IMR-90 (cell line): ENCODE results near the gene KAT6B.

Experiments used
- BHLHE40 ChIP-seq: fragments of 150-350 bp; IDR thresholded peaks from 2 replicates; pipeline ENCODE4 v1.6.1; 2016; ENCODE audit warnings: mild to moderate bottlenecking, low read depth, low read length
- CEBPB ChIP-seq: IDR thresholded peaks from 2 replicates; pipeline ENCODE4 v1.6.1; 2012; ENCODE audit warnings: low read depth, low read length, improper control_type of control experiment
- CTCF ChIP-seq: conservative IDR thresholded peaks from 2 replicates; pipeline ENCODE4 v1.5.1; 2012; ENCODE audit warnings: mild to moderate bottlenecking, low read depth, low read length, improper control_type of control experiment
- POLR2A ChIP-seq: IDR thresholded peaks from 2 replicates; pipeline ENCODE4 v1.6.1; 2012; ENCODE audit warnings: mild to moderate bottlenecking, low read depth, low read length
- SMC3 ChIP-seq: fragments of 150-350 bp; IDR thresholded peaks from 2 replicates; pipeline ENCODE4 v1.6.1; 2016; ENCODE audit warnings: low read depth, mild to moderate bottlenecking, antibody characterized with exemption, low read length, moderate library complexity
- TF ChIP-seq, protein P1 (sequence below): fragments of 150-350 bp; IDR thresholded peaks from 2 replicates; pipeline ENCODE4 v1.6.1; 2016; ENCODE audit warnings: low read depth, mild to moderate bottlenecking, low read length, moderate library complexity, borderline replicate concordance

- TF ChIP-seq CTCF (no peak), BHLHE40 (no peak), POLR2A (no peak), CEBPB (no peak), SMC3 (no peak)
- TF ChIP-seq, protein P1, sequence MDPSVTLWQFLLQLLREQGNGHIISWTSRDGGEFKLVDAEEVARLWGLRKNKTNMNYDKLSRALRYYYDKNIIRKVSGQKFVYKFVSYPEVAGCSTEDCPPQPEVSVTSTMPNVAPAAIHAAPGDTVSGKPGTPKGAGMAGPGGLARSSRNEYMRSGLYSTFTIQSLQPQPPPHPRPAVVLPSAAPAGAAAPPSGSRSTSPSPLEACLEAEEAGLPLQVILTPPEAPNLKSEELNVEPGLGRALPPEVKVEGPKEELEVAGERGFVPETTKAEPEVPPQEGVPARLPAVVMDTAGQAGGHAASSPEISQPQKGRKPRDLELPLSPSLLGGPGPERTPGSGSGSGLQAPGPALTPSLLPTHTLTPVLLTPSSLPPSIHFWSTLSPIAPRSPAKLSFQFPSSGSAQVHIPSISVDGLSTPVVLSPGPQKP, result no peak
These were observed 25.4 kb downstream of the KAT6B start for GRCh38 chr10:74851831-74852230.
